WTC11 (cell line): Measurements from ENCODE around the gene ST8SIA1. TPM values are rescaled to one million over a fixed set of nuclear protein-coding genes. Genes with fewer than 3 reads are reported as not detected.

Experiments
- ATAC-seq: fragments of 200-7000 bp; cut with Tn5 transposase; 2 replicates; pipeline ENCODE4 v1.10.0; 2021; ENCODE audit warnings: mild to moderate bottlenecking, moderate library complexity
- CTCF ChIA-PET: fragments of 300-600 bp; sonication (Branson Sonifier 250); formaldehyde crosslinking; loops from one replicate; lab custom pipeline; 2021; ENCODE audit warnings: antibody characterized with exemption; lab: Charles Lee
- POLR2A ChIA-PET: fragments of 350-600 bp; sonication (Branson Sonifier 250); formaldehyde crosslinking; loops from one replicate; lab custom pipeline; 2021; ENCODE audit warnings: antibody characterized with exemption; lab: Charles Lee
- DNase-seq: peaks from one replicate; pipeline ENCODE4 v3.0.0; 2021; ENCODE audit warnings: low spot score
- H3K27ac Mint-ChIP-seq: 2 replicates; pipeline ENCODE4 v1.8.0; 2021; ENCODE audit warnings: mixed read lengths
- H3K27me3 Mint-ChIP-seq: 2 replicates; pipeline ENCODE4 v1.8.0; 2021; ENCODE audit warnings: low read depth, mild to moderate bottlenecking, moderate library complexity, mixed read lengths
- H3K36me3 Mint-ChIP-seq: 2 replicates; pipeline ENCODE4 v1.8.0; 2021; ENCODE audit warnings: mixed read lengths
- H3K4me1 Mint-ChIP-seq: 2 replicates; pipeline ENCODE4 v1.8.0; 2022; ENCODE audit warnings: mixed read lengths
- H3K4me3 Mint-ChIP-seq: 2 replicates; pipeline ENCODE4 v1.8.0; 2021; ENCODE audit warnings: mild to moderate bottlenecking, moderate library complexity, mixed read lengths
- H3K9me3 Mint-ChIP-seq: 2 replicates; pipeline ENCODE4 v1.8.0; 2021; ENCODE audit warnings: mixed read lengths
- ELF4 ChIP-seq: sonication (generic); formaldehyde crosslinking; IDR thresholded peaks from 2 replicates; pipeline ENCODE4 v1.8.1; 2022; ENCODE audit warnings: low read depth, mild to moderate bottlenecking, moderate library complexity, missing genetic modification reagents
- GRHL2 ChIP-seq: fragments of 250-450 bp; sonication (Bioruptor Pico); IDR thresholded peaks from 2 replicates; pipeline ENCODE4 v1.8.0; 2022; ENCODE audit warnings: mild to moderate bottlenecking, moderate library complexity; ENCODE audit not compliant: insufficient replicate concordance, severe bottlenecking
- HMGA2 ChIP-seq: fragments of 250-450 bp; sonication (Bioruptor Pico); IDR thresholded peaks from 2 replicates; pipeline ENCODE4 v1.4.0; 2021; ENCODE audit warnings: mild to moderate bottlenecking, moderate library complexity
- JAZF1 ChIP-seq: fragments of 250-450 bp; sonication (Bioruptor Pico); IDR thresholded peaks from 2 replicates; pipeline ENCODE4 v1.9.0; 2021; ENCODE audit warnings: moderate library complexity, mild to moderate bottlenecking, inconsistent platforms
- JUN ChIP-seq: sonication (generic); formaldehyde crosslinking; IDR thresholded peaks from 2 replicates; pipeline ENCODE4 v1.8.0; 2023; ENCODE audit warnings: mild to moderate bottlenecking, missing genetic modification reagents
- NFATC4 ChIP-seq: fragments of 250-450 bp; sonication (Bioruptor Pico); IDR thresholded peaks from 2 replicates; pipeline ENCODE4 v1.9.0; 2021; ENCODE audit warnings: mild to moderate bottlenecking
- NR1H2 ChIP-seq: sonication (generic); formaldehyde crosslinking; IDR thresholded peaks from 2 replicates; pipeline ENCODE4 v1.9.0; 2021; ENCODE audit warnings: mild to moderate bottlenecking, moderate library complexity, missing genetic modification reagents
- TEAD4 ChIP-seq: sonication (generic); formaldehyde crosslinking; IDR thresholded peaks from 2 replicates; pipeline ENCODE4 v1.8.0; 2022; ENCODE audit warnings: mild to moderate bottlenecking, missing genetic modification reagents
- ZNF121 ChIP-seq: sonication (generic); formaldehyde crosslinking; IDR thresholded peaks from 2 replicates; pipeline ENCODE4 v1.8.0; 2023; ENCODE audit warnings: missing genetic modification reagents
- ZNF219 ChIP-seq: sonication (generic); formaldehyde crosslinking; IDR thresholded peaks from 2 replicates; pipeline ENCODE4 v1.8.0; 2023; ENCODE audit warnings: missing genetic modification reagents, mild to moderate bottlenecking, borderline replicate concordance
- ZNF396 ChIP-seq: fragments of 250-450 bp; sonication (Bioruptor Pico); IDR thresholded peaks from 2 replicates; pipeline ENCODE4 v1.8.0; 2021; ENCODE audit warnings: mild to moderate bottlenecking, moderate library complexity, borderline replicate concordance
- ZNF671 ChIP-seq: fragments of 250-450 bp; sonication (Bioruptor Pico); IDR thresholded peaks from 2 replicates; pipeline ENCODE4 v1.8.0; 2021; ENCODE audit warnings: mild to moderate bottlenecking
- total RNA-seq: library from RNA; stranded (reverse); gene quantifications from 3 replicates; pipeline ENCODE4 v1.2.3, GENCODE V29; 2021
- TF ChIP-seq, protein P1 (sequence below): fragments of 250-450 bp; sonication (Bioruptor Pico); IDR thresholded peaks from 2 replicates; pipeline ENCODE4 v1.9.0; 2021; ENCODE audit warnings: mild to moderate bottlenecking
- TF ChIP-seq, protein P2 (sequence below): sonication (generic); formaldehyde crosslinking; IDR thresholded peaks from 2 replicates; pipeline ENCODE4 v1.8.1; 2023; ENCODE audit warnings: mild to moderate bottlenecking, missing genetic modification reagents, moderate library complexity
- TF ChIP-seq, protein P3 (sequence below): sonication (generic); formaldehyde crosslinking; IDR thresholded peaks from 2 replicates; pipeline ENCODE4 v1.8.0; 2022; ENCODE audit warnings: mild to moderate bottlenecking, missing genetic modification reagents
- TF ChIP-seq, protein P4 (sequence below): sonication (generic); formaldehyde crosslinking; IDR thresholded peaks from 2 replicates; pipeline ENCODE4 v1.8.1; 2023; ENCODE audit warnings: mild to moderate bottlenecking, missing genetic modification reagents
- TF ChIP-seq, protein P5 (sequence below): sonication (generic); formaldehyde crosslinking; conservative IDR thresholded peaks from 2 replicates; pipeline ENCODE4 v1.8.1; 2022; ENCODE audit warnings: mild to moderate bottlenecking, missing genetic modification reagents

Gene ST8SIA1
- total RNA-seq, 1 experiment from 2014 or later, result 2.3 TPM

DNA sequence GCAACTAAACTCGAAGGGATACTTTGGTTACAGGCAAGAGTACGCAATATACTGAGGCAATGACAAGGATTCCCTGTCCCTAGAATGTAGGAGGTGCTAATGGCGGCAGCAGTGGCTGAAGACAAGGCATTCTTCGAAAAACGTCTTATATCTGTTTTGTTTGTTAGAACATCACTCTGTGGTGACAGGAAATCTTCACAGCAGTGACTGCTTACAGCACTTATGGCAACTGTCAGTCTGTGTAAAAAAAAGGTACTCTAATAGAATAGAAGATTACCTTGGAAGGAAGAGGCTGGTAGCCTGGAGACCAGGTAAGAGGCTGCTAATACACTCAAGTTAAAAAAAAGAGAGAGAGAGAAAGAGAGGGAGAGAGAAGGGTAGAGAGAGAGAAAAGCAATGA is 131.7 kb downstream of the ST8SIA1 start:
- POLR2A ChIA-PET, result no interaction called here

DNA sequence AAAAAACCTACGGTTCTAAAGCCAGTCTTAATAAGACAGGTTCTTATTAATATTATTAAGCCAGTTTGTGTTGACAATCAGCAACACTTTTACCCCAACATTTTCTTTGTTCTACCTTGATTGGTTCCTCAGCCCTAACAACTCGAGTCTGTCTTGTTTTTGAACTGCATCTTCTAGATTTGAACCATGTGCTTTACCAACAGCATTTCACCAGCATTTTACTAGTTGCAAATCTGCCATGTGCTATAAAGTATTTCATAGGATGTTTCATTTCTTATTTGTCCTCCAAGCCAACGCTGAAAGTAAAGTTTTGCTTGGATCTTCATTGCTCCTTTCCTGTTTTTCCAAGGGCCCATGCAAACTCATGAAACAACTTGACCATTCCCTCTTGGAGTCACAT is 133.4 kb downstream of the ST8SIA1 start:
- no peak for ATAC-seq
- no peak for DNase-seq
- H3K36me3 Mint-ChIP-seq, result no peaks in the 10 kb centered on the region
- no peak overlapping the region for H3K27ac Mint-ChIP-seq
- TF ChIP-seq JAZF1 (CRISPR knock-in tag), result no peak
- TF ChIP-seq, protein P1, sequence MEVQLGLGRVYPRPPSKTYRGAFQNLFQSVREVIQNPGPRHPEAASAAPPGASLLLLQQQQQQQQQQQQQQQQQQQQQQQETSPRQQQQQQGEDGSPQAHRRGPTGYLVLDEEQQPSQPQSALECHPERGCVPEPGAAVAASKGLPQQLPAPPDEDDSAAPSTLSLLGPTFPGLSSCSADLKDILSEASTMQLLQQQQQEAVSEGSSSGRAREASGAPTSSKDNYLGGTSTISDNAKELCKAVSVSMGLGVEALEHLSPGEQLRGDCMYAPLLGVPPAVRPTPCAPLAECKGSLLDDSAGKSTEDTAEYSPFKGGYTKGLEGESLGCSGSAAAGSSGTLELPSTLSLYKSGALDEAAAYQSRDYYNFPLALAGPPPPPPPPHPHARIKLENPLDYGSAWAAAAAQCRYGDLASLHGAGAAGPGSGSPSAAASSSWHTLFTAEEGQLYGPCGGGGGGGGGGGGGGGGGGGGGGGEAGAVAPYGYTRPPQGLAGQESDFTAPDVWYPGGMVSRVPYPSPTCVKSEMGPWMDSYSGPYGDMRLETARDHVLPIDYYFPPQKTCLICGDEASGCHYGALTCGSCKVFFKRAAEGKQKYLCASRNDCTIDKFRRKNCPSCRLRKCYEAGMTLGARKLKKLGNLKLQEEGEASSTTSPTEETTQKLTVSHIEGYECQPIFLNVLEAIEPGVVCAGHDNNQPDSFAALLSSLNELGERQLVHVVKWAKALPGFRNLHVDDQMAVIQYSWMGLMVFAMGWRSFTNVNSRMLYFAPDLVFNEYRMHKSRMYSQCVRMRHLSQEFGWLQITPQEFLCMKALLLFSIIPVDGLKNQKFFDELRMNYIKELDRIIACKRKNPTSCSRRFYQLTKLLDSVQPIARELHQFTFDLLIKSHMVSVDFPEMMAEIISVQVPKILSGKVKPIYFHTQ (CRISPR knock-in tag), result no peak
- TF ChIP-seq TEAD4 (CRISPR knock-in tag), result no peak
- TF ChIP-seq NR1H2 (CRISPR knock-in tag), result no peak
- no peak for TF ChIP-seq ZNF121 (CRISPR knock-in tag)
- TF ChIP-seq, protein P2, sequence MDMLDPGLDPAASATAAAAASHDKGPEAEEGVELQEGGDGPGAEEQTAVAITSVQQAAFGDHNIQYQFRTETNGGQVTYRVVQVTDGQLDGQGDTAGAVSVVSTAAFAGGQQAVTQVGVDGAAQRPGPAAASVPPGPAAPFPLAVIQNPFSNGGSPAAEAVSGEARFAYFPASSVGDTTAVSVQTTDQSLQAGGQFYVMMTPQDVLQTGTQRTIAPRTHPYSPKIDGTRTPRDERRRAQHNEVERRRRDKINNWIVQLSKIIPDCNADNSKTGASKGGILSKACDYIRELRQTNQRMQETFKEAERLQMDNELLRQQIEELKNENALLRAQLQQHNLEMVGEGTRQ (CRISPR knock-in tag), result no peak
- H3K27me3 Mint-ChIP-seq, result no peaks in the 10 kb centered on the region
- POLR2A ChIA-PET, result no interaction called here
- H3K9me3 Mint-ChIP-seq, result peaks cover 14% of the 10 kb centered on the region
- H3K4me1 Mint-ChIP-seq, result peaks cover 4% of the 10 kb centered on the region; the same call in 1 of the 2 replicates
- no peak overlapping the region for H3K4me3 Mint-ChIP-seq
- CTCF ChIA-PET, result interaction anchor here (1.0 kb wide), 1 partner anchor 134 kb away, joined by 3 read pairs; no protein-coding TSS in a partner anchor

More for the DNA sequence above, 131.7 kb downstream of the ST8SIA1 start:
- Mint-ChIP-seq H3K4me3 (no peak overlapping the region), H3K36me3 (no peaks in the 10 kb centered on the region), H3K27ac (no peak overlapping the region), H3K4me1 (no peaks in the 10 kb centered on the region), H3K27me3 (no peaks in the 10 kb centered on the region), H3K9me3 (peaks cover 14% of the 10 kb centered on the region)
- CTCF ChIA-PET, result no interaction called here
- DNase-seq, result no peak
- ATAC-seq, result no peak
- TF ChIP-seq ZNF671 (CRISPR knock-in tag), result no peak
- TF ChIP-seq NFATC4 (CRISPR knock-in tag), result no peak
- no peak for TF ChIP-seq JUN (CRISPR knock-in tag)

DNA sequence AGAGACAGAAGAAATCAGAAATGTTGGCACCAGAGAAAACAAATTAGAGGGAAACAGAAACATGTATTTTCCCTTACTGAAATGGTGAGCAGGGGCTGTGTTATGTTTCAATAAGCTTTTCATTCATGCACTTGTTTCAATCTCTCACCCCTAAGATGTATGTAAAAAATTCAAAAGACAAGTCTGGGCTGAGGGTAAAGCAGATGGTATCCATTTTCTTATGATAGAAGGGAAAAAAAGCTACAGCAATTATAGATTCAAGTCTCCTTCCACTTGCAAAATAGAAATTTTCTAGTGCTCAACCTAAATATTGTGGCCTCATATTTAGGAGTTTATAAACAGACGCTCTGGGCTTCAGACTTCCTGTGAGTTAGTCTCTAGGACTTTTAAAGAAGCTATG is 138.3 kb downstream of the ST8SIA1 start:
- H3K36me3 Mint-ChIP-seq, result no peaks in the 10 kb centered on the region
- peak overlapping the region; percentile 17; the same call in 1 of the 2 replicates for H3K27ac Mint-ChIP-seq
- DNase-seq (no peak), ATAC-seq (no peak)
- H3K27me3 Mint-ChIP-seq, result no peaks in the 10 kb centered on the region
- H3K4me3 Mint-ChIP-seq, result no peak overlapping the region
- CTCF ChIA-PET, result interaction anchor here (1.2 kb wide), 1 partner anchor 139 kb away, joined by 3 read pairs; no protein-coding TSS in a partner anchor
- TF ChIP-seq ELF4 (CRISPR knock-in tag) (no peak), GRHL2 (CRISPR knock-in tag) (no peak), ZNF396 (CRISPR knock-in tag) (no peak), ZNF219 (CRISPR knock-in tag) (no peak), HMGA2 (CRISPR knock-in tag) (no peak)
- TF ChIP-seq, protein P3, sequence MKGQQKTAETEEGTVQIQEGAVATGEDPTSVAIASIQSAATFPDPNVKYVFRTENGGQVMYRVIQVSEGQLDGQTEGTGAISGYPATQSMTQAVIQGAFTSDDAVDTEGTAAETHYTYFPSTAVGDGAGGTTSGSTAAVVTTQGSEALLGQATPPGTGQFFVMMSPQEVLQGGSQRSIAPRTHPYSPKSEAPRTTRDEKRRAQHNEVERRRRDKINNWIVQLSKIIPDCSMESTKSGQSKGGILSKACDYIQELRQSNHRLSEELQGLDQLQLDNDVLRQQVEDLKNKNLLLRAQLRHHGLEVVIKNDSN (CRISPR knock-in tag), result no peak
- TF ChIP-seq, protein P4, sequence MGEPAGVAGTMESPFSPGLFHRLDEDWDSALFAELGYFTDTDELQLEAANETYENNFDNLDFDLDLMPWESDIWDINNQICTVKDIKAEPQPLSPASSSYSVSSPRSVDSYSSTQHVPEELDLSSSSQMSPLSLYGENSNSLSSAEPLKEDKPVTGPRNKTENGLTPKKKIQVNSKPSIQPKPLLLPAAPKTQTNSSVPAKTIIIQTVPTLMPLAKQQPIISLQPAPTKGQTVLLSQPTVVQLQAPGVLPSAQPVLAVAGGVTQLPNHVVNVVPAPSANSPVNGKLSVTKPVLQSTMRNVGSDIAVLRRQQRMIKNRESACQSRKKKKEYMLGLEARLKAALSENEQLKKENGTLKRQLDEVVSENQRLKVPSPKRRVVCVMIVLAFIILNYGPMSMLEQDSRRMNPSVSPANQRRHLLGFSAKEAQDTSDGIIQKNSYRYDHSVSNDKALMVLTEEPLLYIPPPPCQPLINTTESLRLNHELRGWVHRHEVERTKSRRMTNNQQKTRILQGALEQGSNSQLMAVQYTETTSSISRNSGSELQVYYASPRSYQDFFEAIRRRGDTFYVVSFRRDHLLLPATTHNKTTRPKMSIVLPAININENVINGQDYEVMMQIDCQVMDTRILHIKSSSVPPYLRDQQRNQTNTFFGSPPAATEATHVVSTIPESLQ (CRISPR knock-in tag), result no peak
- TF ChIP-seq, protein P5, sequence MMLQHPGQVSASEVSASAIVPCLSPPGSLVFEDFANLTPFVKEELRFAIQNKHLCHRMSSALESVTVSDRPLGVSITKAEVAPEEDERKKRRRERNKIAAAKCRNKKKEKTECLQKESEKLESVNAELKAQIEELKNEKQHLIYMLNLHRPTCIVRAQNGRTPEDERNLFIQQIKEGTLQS (CRISPR knock-in tag), result no peak
- H3K9me3 Mint-ChIP-seq, result no peaks in the 10 kb centered on the region
- H3K4me1 Mint-ChIP-seq, result peaks cover 4% of the 10 kb centered on the region; the same call in 1 of the 2 replicates
- POLR2A ChIA-PET, result no interaction called here
